DOHH2 (cell line): ENCODE results near the gene REEP2.

Experiments used
- H3F3A ChIP-seq: fragments of 200-600 bp; sonication (generic), shearing (Covaris generic); 2 replicates; pipeline ENCODE4 v1.6.0; 2016; ENCODE audit warnings: antibody characterized with exemption, mild to moderate bottlenecking; ENCODE audit not compliant: control insufficient read depth, insufficient read depth
- H3K27ac ChIP-seq: fragments of 200-600 bp; sonication (generic); 2 replicates; pipeline ENCODE4 v1.5.1; 2014; ENCODE audit warnings: low read depth, mild to moderate bottlenecking, low read length, moderate library complexity
- H3K27me3 ChIP-seq: fragments of 200-600 bp; sonication (generic); 2 replicates; pipeline ENCODE4 v1.6.1; 2014; ENCODE audit warnings: mild to moderate bottlenecking, low read length, mixed read lengths; ENCODE audit not compliant: control insufficient read depth
- H3K36me3 ChIP-seq: fragments of 200-600 bp; sonication (generic); 2 replicates; pipeline ENCODE4 v1.6.1; 2014; ENCODE audit warnings: mild to moderate bottlenecking, low read length, moderate library complexity, mixed read lengths; ENCODE audit not compliant: control insufficient read depth
- H3K4me1 ChIP-seq: fragments of 200-600 bp; sonication (generic); 2 replicates; pipeline ENCODE4 v1.6.1; 2014; ENCODE audit warnings: mild to moderate bottlenecking, low read length, mixed read lengths; ENCODE audit not compliant: control insufficient read depth
- H3K4me2 ChIP-seq: fragments of 200-600 bp; sonication (generic); 2 replicates; pipeline ENCODE4 v1.6.0; 2014; ENCODE audit warnings: mild to moderate bottlenecking, low read length, moderate library complexity
- H3K4me3 ChIP-seq: fragments of 200-600 bp; sonication (generic); 2 replicates; pipeline ENCODE4 v1.5.1; 2014; ENCODE audit warnings: mild to moderate bottlenecking, low read length, mixed read lengths
- H3K79me2 ChIP-seq: fragments of 200-600 bp; sonication (generic); 2 replicates; pipeline ENCODE4 v1.6.1; 2014; ENCODE audit warnings: mild to moderate bottlenecking, low read length, mixed read lengths; ENCODE audit not compliant: control insufficient read depth
- H3K9me2 ChIP-seq: fragments of 200-600 bp; sonication (generic); replicated peaks from 2 replicates; pipeline ENCODE4 v1.6.1; 2014; ENCODE audit warnings: mild to moderate bottlenecking, low read length, mixed read lengths; ENCODE audit not compliant: control insufficient read depth
- H3K9me3 ChIP-seq: fragments of 200-600 bp; sonication (generic); 2 replicates; pipeline ENCODE4 v1.6.1; 2014; ENCODE audit warnings: antibody characterized with exemption, low read length, mixed read lengths; ENCODE audit not compliant: control insufficient read depth, insufficient read depth
- H4K20me1 ChIP-seq: fragments of 200-600 bp; sonication (generic); 2 replicates; pipeline ENCODE4 v1.6.0; 2014; ENCODE audit warnings: low read depth, mild to moderate bottlenecking, antibody characterized with exemption, low read length, moderate library complexity; ENCODE audit not compliant: control insufficient read depth, insufficient read depth
- EZH2phosphoT487 ChIP-seq: fragments of 200-600 bp; sonication (generic); IDR thresholded peaks from 2 replicates; pipeline ENCODE4 v1.6.1; 2017; ENCODE audit warnings: borderline replicate concordance, mild to moderate bottlenecking, antibody characterized with exemption, low read length, moderate library complexity, mixed read lengths
- TF ChIP-seq, protein P1 (sequence below): fragments of 200-600 bp; sonication (generic); IDR thresholded peaks from one replicate; pipeline ENCODE4 v1.5.1; 2014; ENCODE audit warnings: antibody characterized with exemption, mild to moderate bottlenecking, low read depth, low read length; ENCODE audit not compliant: poor library complexity, severe bottlenecking

REEP2 gene

DNA sequence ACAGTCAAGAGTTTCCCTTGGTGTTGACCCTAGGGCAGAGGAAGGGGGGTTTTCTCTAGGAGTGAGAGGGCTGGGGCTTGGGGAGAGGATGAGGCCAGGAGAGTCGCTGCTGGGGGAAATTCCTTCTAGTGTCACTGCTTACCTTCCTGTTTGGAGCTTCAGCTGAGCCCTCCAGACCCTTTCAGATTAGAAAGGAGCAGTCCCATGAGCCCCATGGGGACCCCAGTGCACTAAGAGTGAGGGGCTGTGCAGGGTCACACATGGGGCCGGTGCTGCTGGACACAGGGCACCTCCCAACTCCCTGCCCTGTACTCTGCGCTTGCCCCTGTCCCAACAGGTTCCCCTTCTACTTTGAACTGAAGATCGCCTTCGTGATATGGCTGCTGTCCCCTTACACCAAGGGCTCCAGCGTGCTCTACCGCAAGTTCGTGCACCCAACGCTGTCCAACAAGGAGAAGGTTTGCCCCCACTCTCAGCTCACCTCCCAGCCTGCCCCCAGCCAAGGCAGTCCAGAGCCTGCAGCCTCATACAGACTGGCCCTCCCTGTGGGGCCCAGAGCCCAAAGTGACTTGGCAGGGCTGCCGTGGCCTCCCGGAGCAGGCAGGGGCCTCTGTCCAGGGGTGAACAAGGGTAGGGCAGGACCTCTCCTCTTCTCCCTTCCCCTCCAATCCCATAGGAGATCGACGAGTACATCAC is 5.4 kb downstream of the REEP2 start:
- no peak for TF ChIP-seq EZH2phosphoT487
- TF ChIP-seq, protein P1, sequence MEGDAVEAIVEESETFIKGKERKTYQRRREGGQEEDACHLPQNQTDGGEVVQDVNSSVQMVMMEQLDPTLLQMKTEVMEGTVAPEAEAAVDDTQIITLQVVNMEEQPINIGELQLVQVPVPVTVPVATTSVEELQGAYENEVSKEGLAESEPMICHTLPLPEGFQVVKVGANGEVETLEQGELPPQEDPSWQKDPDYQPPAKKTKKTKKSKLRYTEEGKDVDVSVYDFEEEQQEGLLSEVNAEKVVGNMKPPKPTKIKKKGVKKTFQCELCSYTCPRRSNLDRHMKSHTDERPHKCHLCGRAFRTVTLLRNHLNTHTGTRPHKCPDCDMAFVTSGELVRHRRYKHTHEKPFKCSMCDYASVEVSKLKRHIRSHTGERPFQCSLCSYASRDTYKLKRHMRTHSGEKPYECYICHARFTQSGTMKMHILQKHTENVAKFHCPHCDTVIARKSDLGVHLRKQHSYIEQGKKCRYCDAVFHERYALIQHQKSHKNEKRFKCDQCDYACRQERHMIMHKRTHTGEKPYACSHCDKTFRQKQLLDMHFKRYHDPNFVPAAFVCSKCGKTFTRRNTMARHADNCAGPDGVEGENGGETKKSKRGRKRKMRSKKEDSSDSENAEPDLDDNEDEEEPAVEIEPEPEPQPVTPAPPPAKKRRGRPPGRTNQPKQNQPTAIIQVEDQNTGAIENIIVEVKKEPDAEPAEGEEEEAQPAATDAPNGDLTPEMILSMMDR: no peak
- H4K20me1 ChIP-seq: no peaks in the 10 kb centered on the region
- 0 out of 2 replicates have a peak, but pooled peaks cover 3% of the 10 kb centered on the region for H3K27me3 ChIP-seq
- no peaks in the 10 kb centered on the region for H3K79me2 ChIP-seq
- H3K9me3 ChIP-seq: no peaks in the 10 kb centered on the region
- no peaks in the 10 kb centered on the region for H3K9me2 ChIP-seq
- H3K4me1 ChIP-seq: peaks cover 5% of the 10 kb centered on the region
- H3K4me3 ChIP-seq: no peak overlapping the region
- no peak overlapping the region for H3K27ac ChIP-seq
- no peak overlapping the region for H3K4me2 ChIP-seq
- no peaks in the 10 kb centered on the region for H3K36me3 ChIP-seq
- no peaks in the 10 kb centered on the region for H3F3A ChIP-seq

DNA sequence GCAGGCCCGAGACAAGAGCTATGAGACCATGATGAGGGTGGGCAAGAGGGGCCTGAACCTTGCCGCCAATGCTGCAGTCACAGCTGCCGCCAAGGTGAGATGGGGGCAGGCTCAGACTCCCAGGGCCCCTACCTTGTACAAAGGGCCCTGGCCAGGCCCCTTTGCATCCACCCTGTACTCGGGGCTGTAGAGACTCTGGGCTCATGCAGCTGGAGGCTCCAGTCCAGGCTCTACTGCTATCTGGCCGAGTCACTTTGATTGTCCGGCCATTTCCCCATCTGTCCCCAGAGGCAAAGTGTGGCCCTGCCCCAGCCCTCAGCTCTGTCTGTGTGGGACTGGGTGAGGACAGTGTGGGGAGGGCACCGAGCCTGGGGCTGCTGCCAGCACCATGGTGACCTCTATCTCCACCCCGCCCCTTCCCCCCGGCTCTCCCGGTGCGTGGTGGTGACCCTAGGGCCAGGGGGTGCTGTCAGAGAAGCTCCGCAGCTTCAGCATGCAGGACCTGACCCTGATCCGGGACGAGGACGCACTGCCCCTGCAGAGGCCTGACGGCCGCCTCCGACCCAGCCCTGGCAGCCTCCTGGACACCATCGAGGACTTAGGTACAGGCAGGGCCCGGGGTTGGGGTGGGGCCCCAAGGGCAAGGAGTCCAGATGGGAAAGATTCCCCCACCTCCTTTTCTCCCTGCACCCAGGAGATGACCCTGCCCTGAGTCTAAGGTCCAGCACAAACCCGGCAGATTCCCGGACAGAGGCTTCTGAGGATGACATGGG is 6.1 kb downstream of the REEP2 start:
- Histone ChIP-seq H3K9me3 (no peaks in the 10 kb centered on the region), H3K27me3 (no peaks in the 10 kb centered on the region), H3K9me2 (no peaks in the 10 kb centered on the region), H3K27ac (no peak overlapping the region), H3K79me2 (no peaks in the 10 kb centered on the region), H3K4me1 (peaks cover 2% of the 10 kb centered on the region; the same call in 1 of the 2 replicates), H3K4me2 (no peak overlapping the region), H4K20me1 (no peaks in the 10 kb centered on the region), H3K4me3 (no peak overlapping the region), H3K36me3 (no peaks in the 10 kb centered on the region), H3F3A (no peaks in the 10 kb centered on the region)
- TF ChIP-seq, protein P1: no peak
- TF ChIP-seq EZH2phosphoT487: no peak

DNA sequence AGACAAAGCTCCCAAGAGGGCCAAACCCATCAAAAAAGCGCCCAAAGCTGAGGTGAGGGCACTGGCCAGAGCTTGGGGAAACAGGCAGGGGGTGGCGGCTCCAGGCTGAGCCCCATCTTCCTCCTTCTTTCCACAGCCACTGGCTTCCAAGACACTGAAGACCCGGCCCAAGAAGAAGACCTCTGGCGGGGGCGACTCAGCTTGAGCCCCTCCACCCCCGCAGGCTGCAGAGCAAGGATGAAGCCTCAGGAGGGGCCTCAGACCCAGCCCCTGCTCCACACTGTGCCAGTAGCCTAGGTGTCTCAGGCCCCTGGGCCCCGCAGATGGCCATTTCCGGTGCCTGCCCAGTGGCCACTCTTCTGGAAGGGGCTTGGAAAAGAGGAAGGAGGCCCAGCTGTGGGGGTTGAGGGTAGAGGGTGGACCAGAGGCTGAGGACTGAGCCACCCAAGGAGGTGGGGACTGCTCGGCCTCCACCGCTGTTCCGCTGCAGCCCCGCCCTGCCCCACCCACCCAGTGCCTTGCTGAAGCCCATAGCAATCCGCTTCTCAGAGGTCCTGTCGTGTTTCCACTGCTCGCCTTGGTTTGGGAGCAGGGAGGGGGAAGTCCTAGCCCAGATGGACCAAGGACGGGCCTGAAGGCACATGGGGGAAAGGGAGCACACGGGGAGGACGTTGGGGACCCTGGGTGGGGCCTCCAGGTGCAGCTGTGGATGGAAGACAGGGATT is 6.9 kb downstream of the REEP2 start:
- Histone ChIP-seq H3K9me3 (no peaks in the 10 kb centered on the region), H3K9me2 (no peaks in the 10 kb centered on the region), H3K36me3 (no peaks in the 10 kb centered on the region), H3K27me3 (no peaks in the 10 kb centered on the region), H3K4me1 (peaks cover 2% of the 10 kb centered on the region; the same call in 1 of the 2 replicates), H3K4me2 (no peak overlapping the region), H4K20me1 (no peaks in the 10 kb centered on the region), H3F3A (no peaks in the 10 kb centered on the region), H3K79me2 (no peaks in the 10 kb centered on the region), H3K4me3 (no peak overlapping the region), H3K27ac (no peak overlapping the region)
- TF ChIP-seq, protein P1: no peak
- no peak for TF ChIP-seq EZH2phosphoT487
